Ovary (tissue), 3 donors: Measurements from ENCODE around the gene MFGE8.

Source experiments
- CTCF ChIP-seq, 3 donors: fragments of 450-650 bp in 2 of 3; fragments of 200-600 bp in 1 of 3; IDR thresholded peaks; one replicate each; pipeline versions ENCODE4 v1.5.1 to v1.8.0; 2016 to 2022; ENCODE audit warnings: antibody characterized with exemption in 3 of 3, mild to moderate bottlenecking in 1 of 3
- EP300 ChIP-seq: sonication (generic); formaldehyde crosslinking; IDR thresholded peaks from one replicate; pipeline ENCODE4 v1.6.1; 2017; ENCODE audit warnings: antibody characterized with exemption
- POLR2A ChIP-seq: fragments of 450-650 bp; IDR thresholded peaks from one replicate; pipeline ENCODE4 v1.6.1; 2017; ENCODE audit warnings: antibody characterized with exemption, mild to moderate bottlenecking, moderate library complexity
- donor health status: DM: no; HTN: no; CAD: no.

- TF ChIP-seq POLR2A (no peak), CTCF (IDR thresholded peaks at IDR 0.05) (no peak), EP300 (no peak)
Observed at GRCh38 chr15:88900982-88901418, 12.2 kb downstream of the MFGE8 start.
